Inflammatory macrophage treated with lipopolysaccharide for 1 hour (primary cell): ENCODE results near the gene KCTD2.
"Not testable (repeated sequence)": the region's sequence is repeated elsewhere in the genome, so short reads cannot be mapped to it uniquely, and the experiment has no call there.

Experiments used
- DNase-seq, 2 donors: peaks; one replicate each; pipeline ENCODE4 v3.0.0-alpha.2; 2020 to 2022

Gene KCTD2

DNA sequence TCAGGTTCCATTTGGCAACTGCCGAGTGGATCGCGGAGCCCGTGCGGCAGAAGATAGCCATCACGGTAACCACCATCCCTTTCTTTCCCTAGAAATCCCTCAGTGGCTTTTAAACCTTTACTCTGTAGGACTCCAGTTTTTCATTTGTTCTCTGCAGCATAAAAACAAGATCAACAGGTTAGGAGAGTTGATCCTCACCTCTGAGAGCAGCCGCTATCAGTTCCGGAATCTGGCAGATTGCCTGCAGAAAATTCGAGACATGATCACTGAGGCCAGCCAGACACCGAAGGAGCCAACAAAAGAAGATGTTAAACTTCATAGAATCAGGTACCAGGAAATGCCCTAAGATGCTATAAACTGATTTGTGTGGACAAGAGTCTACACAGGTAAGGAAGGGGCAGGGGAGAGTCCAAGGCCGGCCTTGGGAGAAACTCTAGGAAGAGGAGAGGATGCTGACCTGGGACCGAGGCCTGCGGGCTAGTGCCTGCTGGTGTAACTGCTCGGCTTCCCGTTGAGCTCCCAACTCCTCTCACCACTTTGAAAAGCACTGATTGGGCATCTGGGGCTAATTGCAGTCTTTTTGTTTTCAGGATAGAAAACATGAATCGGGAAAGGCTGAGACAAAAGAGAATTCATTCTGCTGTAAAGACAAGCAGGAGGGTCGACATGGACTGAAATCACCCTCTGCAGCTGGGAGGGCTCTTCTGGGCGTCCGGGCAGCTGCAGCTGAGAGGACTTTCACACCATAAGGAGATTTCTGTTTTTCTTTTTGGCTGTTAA is 26.5 kb upstream of the KCTD2 start:
- no peak for DNase-seq

DNA sequence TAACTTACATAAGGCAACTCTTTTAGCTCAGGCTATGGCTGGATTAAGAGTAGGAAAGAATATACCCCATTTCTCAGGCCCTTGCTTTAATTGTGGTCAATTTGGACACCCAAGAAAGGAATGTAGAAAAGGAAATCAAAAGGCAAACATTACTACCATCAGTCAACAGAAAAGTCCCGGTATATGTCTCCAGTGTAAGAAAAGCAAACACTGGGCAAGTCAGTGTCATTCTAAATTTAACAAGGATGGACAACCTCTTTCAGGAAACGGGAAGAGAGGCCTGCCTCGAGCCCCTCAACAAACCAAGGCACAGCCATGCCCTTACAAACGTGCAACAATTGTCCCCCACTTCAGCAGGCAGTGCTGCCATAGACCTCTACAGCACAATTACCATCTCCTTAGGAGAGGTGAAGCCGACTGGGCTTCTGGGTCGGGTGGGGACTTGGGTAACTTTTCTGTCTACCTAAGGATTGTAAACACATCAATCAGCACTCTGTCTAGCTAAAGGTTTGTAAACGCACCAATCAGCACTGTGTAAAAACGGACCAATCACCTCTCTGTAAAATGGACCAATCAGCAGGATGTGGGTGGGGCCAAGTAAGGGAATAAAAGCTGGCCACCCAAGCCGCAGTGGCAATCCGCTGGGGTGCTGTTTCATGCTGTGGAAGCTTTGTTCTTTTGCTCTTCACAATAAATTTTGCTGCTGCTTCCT is 22.2 kb upstream of the KCTD2 start:
- DNase-seq, result no peak

DNA sequence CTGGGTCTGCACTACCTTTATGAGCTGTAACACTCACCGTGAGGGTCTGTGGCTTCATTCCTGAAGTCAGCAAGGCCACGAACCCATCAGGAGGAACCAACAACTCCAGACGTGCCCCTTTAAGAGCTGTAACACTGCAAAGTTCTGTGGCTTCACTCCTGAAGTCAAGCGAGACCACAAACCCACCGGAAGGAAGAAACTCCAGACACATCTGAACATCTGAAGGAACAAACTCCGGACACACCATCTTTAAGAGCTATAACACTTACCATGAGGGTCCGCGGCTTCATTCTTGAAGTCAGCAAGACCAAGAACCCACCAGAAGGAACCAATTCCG is 21.7 kb upstream of the KCTD2 start:
- DNase-seq, result not testable (repeated sequence)

DNA sequence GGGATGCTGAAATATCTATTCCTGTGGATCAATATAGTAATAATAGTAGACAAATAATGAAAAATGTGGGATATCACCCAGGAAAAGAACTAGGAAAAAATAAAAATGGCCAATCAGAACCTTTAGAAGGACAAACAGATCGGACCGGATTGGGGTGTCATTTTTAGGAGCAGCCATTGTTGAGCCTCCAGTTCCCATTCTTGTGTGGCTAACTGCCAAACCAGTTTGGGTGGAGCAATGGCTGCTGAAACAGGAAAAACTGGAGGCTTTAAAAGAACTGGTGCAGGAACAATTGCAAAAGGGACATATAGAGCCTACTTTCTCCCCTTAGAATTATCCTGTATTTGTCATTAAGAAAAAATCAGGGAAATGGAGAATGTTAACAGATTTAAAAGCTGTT is 20.4 kb upstream of the KCTD2 start:
- peak in 1 of 2 donors; percentile 51 for DNase-seq

DNA sequence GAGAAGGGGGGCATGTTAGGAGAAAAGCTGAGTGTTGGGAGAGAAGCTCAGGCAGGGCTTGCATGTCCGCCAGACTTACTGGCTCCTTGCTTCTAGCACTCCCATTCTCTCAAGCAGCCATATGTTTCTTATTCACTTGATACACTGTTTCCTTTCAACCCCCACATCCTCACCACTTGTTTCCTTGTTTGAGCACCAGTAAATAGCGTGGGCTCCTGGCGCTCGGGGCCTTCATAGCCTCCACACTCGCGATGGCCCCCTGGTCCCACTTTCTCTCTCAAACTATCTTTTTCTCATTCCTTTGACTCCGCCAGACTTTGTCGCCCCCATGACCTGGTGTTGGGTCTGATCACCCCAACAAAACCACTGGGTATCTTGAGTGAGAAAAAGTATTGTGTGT is 16.9 kb upstream of the KCTD2 start:
- DNase-seq, result no peak

DNA sequence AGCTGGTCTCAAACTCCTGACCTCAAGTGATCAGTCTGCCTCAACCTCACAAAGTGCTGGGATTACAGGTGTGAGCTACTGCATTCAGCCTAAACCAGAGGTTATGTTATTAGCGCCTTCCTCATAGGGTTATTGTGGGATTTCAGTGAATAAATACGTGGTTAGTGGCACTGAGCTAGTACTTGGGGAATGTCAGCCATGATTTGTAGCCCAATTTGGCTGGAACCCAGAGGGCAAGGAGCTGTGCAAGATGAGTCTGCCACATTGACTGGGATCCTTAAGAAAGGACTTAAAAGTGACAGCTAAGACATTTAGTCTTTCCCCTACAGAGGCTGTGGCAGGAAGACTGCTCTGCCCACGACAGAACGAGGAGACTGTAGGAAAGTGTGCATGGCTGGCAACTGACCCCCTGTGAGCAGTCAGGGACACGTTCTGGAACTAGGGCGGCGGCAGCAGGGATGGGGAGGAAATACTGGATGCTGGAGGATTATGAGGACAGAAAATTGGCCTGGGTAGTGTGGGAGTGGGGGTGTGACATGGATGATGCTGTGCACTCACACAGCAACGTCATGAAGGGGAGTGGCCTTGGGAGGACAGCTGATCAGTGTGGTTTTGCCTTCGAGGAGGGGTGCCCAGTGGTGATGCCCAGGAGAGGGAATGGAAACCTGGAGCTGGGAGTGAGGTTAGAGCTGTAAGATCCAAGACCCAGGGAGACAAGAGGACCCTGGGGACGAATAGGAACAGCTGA is 14.9 kb upstream of the KCTD2 start:
- DNase-seq, result peak; percentile 82 to 88

DNA sequence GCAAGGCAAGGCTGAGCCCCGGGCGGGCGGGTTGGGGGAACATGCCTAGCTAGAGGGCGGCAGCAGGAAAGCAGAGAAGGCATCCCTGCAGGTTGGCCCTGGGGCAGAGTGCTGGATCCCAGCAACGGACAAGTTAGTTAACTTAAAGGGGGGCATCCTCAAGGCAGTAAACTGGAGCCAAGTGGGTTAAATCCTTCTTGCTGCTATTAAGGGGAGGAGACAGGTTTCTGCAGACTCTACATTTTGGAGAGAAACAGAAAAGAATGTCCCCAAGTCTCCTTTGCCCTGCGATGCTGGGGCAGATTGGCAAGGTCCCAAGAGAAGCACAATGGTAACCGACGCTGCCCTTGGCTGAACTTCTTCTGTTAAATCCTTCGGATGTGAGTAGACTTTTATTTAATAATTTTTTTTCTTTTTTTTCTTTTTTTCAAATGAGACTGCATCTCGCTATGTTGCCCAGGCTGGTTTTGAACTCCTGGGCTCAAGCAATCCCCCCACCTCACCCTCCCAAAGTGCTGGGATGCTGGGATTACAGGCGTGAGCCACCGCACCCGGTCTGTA is 14.2 kb upstream of the KCTD2 start:
- no peak for DNase-seq

DNA sequence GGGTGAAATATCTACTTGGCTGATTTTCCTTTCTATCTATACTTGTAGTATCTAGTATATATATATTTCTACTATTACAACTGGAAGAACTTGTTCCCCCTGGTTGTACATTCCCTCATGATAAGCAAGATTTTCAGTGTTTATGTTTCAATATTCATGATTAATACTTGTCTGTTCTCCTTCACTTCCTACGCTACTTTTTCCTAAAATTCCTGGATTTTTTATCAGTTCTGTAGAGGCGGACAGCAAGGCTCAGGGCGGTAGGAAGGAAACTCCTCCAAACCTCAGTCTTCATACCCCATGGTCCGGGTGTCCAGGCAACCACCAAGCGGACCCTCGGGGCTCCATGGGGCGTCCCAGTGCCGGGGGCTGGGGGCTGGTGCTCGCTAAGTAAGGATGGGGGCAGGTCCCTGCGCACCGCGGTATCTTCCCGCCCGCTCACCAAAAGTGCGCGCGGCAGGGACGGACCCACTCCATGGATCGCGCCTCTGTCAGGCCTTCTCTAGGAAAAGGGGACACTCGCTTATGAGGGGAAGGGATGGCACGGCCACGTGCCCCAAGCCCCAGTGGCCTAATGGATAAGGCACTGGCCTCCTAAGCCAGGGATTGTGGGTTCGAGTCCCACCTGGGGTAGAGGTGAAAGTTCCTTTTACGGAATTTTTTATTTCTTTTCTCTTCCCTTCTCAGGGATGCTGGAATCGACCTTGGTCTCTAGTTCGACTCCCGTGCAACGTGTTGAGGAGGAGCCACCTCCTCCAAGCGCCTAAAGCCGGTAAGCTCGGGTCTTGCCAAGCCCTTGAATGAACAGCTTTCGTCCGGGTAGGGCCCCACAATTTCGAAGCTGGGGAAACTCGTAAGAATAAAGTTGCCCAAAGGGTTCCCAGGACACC is 13.4 kb upstream of the KCTD2 start:
- peak; percentile 86 to 99 for DNase-seq

DNA sequence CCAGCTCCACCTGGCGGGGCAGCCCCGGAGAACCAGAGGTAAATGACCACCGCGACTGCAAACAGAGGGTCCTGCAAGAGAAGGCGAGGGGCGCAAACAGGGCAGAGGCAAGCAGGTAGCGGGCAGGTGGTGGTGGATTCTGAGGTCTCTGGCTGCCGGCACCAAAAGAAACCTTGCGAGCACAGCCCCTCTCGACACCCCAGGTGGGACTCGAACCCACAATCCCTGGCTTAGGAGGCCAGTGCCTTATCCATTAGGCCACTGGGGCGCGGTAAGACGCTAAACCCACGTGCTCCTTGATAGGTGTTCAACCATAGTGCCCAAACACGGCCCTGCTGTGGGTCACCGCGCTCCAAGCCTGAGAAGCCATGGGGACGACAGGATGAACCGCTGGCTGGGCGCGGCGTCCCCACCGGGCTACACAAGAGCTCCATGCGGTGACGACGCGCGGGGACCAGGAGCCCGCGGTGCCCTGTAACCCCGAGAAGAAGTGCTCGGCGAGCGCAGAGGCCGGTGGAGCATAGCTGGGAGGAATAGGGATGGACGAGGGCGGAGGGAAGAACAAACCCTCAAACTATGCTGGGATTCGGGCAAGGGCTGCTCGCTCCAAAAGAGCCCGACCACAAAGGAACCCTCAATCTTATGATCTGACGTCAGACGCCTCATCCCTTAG is 12.7 kb upstream of the KCTD2 start:
- DNase-seq, result peak; percentile 83 to 95

DNA sequence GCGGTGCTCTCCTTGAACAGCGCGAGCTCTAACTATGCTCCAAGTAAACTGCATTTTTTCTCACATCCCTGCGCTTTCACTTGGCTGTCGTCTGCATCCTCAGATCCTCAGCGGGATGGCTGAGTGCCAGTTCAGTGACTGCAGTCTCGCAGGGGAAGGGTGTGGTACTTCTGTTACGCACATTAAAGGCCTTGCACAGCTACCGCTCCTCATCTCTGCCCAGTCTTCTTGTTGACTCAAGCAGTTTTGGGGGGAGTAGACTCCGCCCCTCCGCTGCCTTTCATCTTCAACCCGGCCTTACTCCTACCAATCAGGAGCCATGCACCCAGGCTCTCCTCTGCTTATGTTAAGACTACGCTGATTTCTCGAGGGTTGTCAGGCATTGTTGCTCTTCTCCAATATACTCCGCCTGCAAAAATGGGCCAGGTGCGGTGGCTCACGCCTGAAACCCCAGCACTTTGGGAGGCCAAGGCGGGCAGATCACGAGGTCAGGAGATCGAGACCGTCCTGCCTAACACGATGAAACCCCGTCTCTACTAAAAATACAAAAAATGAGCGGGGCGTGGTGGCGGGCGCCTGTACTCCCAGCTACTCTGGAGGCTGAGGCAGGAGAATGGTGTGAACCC is 10.3 kb upstream of the KCTD2 start:
- DNase-seq, result peak in 1 of 2 donors; percentile 64

DNA sequence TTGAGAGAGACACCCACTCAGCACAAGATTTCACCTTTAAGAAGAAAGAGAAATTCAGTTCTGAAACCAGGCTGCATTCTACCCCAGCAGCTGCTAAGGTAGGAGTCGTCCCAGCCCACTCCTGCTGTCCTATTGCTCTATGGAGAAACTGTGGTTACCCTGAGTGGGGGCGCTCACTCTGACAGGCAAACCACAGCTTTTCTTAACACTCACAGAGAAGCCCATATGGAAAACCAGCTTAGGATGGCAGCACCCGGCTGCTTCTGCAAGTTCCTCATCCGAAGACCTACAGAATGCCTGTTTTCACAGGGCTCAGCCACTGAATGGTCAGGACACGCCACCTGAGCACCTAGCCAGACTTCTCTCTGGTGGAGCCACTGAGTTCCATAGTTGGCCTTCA is 7.8 kb upstream of the KCTD2 start:
- DNase-seq, result no peak

DNA sequence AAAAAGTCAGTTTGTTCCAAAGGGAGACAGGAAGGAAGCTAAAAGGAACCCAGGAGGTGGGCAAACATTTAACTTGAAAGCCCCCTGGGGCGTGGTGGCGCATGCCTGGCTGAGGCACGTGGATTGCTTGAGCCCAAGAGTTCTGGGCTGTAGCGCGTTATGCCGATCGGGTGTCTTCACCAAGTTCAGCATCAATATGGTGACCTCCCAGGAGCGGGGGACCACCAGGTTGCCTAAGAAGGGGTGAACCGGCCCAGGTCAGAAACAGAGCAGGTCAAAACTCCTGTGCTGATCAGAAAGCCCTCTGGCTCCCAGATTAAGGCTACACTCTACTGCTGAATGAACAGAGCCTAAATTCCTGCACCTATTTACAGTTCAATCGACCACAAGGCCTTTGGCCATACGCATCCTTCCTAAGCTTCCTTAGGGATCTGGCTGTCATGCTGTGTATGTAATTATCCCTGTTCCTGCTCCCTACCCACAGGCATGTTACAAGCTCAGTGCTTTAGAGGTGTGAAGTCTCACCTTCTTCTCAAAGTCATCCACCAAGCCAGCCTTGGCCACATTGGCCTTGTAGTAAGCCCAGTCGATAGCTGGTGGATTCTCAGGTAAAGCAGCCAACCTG is 5.3 kb upstream of the KCTD2 start:
- no peak for DNase-seq

DNA sequence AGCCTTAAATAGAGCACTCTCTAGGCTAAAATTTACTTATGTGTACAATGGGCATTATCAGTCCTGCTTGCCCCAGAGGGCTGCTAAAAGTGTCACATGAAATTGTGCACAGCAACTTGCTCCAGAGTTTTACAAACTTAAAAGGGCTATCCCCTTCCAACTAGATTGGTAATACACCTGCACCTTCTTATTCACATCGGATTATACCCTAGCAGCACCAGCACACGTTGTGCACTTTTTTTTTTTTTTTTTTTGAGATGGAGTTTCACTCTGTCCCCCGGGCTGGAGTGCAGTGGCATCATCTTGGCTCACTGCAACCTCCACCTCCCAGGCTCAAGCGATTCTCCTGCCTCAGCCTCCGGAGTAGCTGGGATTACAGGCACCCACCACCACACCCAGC is 3.2 kb upstream of the KCTD2 start:
- not testable (repeated sequence) for DNase-seq

DNA sequence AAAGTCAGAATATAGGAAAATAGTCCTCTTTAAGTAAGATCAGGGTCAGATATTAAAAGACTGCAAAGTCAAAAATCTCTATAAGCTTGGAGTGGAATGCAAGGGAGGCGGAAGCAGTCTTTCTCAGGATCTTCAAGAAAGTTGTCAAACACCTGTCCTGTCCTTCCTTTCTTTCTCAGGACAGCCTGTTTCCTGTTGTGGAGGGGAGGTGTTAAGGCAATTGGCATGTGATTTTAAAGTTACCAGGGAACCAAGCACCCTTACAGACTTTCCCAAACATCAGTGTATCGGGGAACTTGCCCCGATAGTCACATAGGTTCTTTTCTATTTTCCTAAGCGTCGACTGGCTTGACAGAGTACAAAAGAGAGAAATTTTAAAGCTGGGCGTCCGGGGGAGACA is 2.3 kb upstream of the KCTD2 start:
- DNase-seq, result no peak

DNA sequence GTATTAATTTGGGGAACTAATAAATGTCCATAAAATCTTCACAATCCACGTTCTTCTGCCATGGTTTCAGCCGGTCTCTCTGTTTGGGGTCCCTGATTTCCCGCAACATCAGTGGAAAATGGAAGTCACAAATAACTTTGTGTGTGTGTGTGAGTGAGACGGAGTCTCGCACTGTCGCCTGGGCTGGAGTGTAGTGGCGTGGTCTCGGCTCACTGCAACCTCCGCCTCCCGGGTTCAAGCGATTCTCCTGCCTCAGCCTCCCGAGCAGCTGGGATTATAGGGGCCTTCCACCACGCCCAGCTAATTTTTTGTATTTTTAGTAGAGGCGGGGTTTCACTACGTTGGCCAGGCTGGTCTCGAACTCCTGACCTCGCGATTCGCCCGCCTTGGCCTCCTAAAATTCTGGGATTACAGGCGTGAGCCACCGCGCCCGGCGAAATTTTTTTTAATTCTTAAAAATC is 1.0 kb upstream of the KCTD2 start:
- not testable (repeated sequence) for DNase-seq

DNA sequence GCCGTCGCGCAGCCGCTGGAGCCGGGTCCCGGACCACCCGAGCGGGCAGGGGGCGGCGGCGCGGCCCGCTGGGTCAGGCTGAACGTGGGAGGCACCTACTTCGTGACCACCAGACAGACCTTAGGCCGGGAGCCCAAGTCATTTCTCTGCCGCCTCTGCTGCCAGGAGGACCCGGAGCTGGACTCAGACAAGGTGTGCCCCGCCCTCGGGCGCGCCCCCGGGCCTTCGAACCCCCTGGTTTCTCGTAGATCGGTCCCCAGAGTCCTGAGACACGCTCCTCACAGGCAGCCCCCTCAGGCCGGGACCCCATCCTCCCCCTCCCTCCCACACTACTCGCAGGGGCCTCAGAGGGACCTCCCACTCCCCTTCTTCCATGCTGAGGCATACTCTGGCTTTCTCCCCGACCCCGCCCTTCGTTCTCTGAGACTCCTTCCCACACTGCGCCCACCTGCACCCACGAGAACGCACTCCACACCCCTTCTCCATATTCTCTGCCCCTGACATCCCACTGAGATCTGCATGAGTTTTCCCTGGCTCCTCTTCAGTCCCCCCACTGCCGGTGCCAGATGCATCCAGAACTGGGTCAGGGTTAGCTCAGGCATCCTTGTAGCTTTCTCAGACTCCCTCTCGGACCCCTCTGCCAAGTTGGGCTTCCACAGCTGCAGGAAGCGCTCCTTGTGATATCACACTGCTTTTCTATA is 523 bp downstream of the KCTD2 start:
- DNase-seq, result no peak

DNA sequence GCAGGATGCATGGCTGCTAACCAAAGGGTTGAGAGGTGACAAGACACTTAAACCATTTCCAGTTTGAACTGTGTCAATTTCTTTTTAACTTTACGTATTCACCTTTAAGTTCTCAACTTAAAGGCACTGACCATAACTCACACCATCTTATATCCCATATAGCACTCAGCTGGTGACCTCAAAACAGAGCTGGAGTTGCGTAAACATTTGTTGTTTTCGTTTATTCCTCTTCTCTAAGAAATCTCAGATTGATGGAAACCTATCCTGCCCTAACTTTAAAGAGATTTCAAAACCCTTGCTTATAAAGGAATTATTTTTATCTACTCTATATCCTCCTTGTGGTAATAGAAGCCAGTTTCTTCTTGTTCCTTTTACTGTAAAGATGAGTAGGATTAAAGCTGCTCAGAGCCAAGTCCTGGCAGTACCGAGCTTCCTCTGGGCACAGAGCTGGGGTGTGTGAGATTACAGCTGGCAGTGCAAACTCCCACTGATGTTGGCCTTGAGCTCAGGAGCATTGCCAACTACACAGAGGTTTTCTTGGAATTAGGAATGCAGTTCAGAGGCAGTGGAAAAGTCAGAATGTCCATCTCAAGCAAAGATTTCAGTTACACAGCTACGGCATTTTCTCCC is 1.3 kb downstream of the KCTD2 start:
- peak in 1 of 2 donors; percentile 41 for DNase-seq

DNA sequence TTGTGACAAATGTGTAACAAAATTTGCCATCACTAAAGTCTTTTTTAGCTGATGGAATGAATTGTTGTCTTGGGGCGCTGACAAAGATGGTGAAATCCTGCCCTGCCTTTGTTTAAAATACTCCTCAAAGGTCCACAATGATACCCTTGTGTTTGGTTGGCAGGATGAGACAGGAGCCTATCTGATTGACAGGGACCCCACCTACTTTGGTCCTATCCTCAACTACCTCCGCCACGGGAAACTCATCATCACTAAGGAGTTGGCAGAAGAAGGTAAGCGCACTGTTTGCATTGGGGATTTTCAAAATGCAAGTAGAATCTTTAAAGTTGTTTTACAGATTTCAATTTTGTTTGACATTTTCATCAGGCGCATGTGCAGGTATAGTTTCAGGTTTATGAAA is 2.0 kb downstream of the KCTD2 start:
- no peak for DNase-seq

DNA sequence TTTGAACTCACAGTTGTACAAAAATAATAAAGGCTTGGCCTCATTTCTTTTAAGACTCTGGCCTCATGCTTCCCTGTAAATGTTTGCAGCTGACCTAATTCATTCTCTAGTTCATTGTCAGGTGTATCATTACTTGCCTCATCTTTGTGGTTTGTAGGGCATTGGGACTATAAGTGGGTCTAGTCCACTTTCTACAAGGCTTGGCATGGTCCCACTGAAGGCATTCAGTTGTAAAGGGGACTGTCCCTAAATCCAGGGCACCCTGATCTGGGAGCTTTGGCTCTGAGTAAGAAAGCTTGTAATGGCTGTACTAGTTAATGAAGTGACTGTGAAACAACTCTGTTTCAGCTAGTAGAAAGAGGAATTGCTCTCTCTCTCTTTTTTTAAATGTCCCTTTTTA is 2.7 kb downstream of the KCTD2 start:
- no peak for DNase-seq

DNA sequence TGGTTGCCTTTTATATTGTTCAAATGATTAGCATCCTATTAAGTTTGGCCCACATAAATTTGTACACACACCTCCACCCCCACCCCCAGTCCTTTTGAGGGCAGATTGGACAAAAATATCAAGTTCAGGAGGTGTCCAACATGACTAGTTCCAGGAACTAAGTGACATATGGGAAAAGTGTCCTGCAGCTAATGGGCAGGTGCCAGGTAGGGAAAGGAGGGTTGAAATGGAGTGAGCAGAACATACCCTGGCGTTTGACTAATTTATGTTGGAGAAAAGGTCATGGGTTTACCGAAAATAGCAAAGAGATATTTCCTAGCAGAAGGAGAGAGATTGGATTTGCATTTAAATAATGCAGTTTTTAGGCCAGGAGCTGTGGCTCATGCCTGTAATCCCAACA is 4.9 kb downstream of the KCTD2 start:
- DNase-seq, result no peak
